Measurements from ENCODE around the gene WASF2. TPM values are rescaled to one million over a fixed set of nuclear protein-coding genes. Genes with fewer than 3 reads are reported as not detected.

The WASF2 gene
- total RNA-seq, 5 donors from 2014 or later (not counting 1 experiment from before 2014, with no cell fraction given): 145 to 161 (median 156) TPM

DNA sequence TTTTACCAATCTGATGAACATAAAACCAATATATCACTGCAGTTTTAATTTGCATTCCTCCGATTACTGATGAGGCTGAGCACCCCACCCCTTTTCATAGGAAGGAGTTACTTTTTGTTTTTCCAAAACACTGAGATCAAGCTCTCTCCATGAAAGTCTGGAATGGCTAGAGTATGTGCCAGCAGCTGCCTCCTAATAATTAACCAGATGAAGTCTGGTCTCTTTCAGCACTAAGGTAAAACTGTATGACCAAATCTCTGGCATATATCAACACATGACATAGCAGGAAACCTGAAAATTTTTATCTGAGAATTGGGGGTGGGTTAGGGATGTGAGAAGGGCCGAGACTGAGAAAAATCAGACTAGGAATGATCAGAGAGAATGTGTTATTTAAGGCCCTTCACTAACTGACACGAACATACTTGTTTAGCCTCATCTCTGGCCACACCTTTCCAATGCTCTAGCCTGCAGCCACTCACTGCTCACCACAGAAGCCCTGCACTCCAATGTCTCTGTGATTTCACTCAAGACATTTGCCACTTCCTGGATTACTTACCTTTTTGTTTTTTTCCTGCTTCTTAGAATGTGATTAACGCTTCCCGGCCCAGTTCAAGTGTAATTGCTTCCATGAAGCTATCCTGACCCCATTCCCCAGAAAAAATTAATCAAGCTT is 34.7 kb downstream of the WASF2 start:
- H3K4me1 ChIP-seq (ENCODE audit: control insufficient read depth in 1 of 2, extremely low read depth in 1 of 2, insufficient read depth in 2 of 2, low read length in 2 of 2): peaks cover 37 to 42% of the 10 kb centered on the region in 2 experiments
- Mint-ChIP-seq H3K36me3 (no peaks in the 10 kb centered on the region), H3K4me1 (peaks cover 50 to 60% (median 56%) of the 10 kb centered on the region in 3 donors), H3K4me3 (peak overlapping the region; percentile 25 to 72 (median 28)), H3K27me3 (no peaks in the 10 kb centered on the region), H3K27ac (peak overlapping the region; percentile 78 to 79), H3K9me3 (no peaks in the 10 kb centered on the region)
- ChIA-PET POLR2A (interaction anchor here in 1 of 2 donors (0.6 kb wide), 1 partner anchor 298 kb away, joined by 3 read pairs; no protein-coding TSS in a partner anchor), CTCF (interaction anchor here (0.5 to 0.7 kb wide), 3 partner anchors 70 to 184 kb away, joined by 3 read pairs; no protein-coding TSS in a partner anchor)
- peak overlapping the region; percentile 46 for H3K27ac ChIP-seq (ENCODE audit: low read length)
- peak; percentile 87 to 91 (median 88) for ATAC-seq (replicated peaks in 1 of 4)
- no peaks in the 10 kb centered on the region for H3K36me3 ChIP-seq (ENCODE audit: control insufficient read depth in 2 of 2, extremely low read depth in 1 of 2, insufficient read depth in 1 of 2, low read length in 1 of 2)
- no peak overlapping the region for H3K4me3 ChIP-seq (ENCODE audit: control insufficient read depth in 1 of 2, extremely low read depth in 1 of 2, low read length in 1 of 2)
- peak in 15 of 35 experiments; percentile 4 to 52 (median 11) for DNase-seq
- 50% methylated on average over 2 of the region's 5 CpGs for WGBS (ENCODE audit: insufficient coverage)
- no peaks in the 10 kb centered on the region for H3K27me3 ChIP-seq (replicated peaks in 1 of 2; ENCODE audit: control insufficient read depth in 2 of 2, extremely low read depth in 1 of 2, insufficient read depth in 2 of 2, low read length in 1 of 2)
- H3K9me3 ChIP-seq: no peaks in the 10 kb centered on the region

DNA sequence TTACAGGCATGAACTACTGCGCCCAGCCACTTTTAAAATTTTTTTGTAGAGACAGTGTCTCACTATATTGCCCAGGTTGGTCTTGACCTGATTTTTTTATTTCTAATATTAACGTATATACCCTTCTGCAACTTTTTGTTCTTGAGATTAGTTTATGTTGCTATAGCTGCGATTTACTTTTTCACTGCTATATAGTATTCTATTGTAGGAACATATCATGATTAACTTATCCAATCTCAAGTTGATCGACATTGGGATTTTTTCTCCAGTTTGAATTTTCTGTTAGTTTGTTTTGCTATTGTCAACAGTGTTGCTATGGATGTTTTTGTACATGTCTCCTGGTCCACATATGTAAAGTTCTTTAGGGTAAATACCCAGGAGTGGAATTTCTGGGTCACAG is 35.4 kb downstream of the WASF2 start:
- peaks cover 46 to 56% (median 50%) of the 10 kb centered on the region in 3 donors for H3K4me1 Mint-ChIP-seq
- peak overlapping the region in 2 of 3 donors; percentile 25 to 72 for H3K4me3 Mint-ChIP-seq
- no peaks in the 10 kb centered on the region for H3K27me3 Mint-ChIP-seq
- no peaks in the 10 kb centered on the region for H3K9me3 Mint-ChIP-seq
- Histone ChIP-seq H3K27ac (ENCODE audit: low read length) (no peak overlapping the region), H3K4me1 (ENCODE audit: control insufficient read depth in 1 of 2, extremely low read depth in 1 of 2, insufficient read depth in 2 of 2, low read length in 2 of 2) (peaks cover 37 to 40% of the 10 kb centered on the region in 2 experiments), H3K9me3 (no peaks in the 10 kb centered on the region), H3K36me3 (ENCODE audit: control insufficient read depth in 2 of 2, extremely low read depth in 1 of 2, insufficient read depth in 1 of 2, low read length in 1 of 2) (peaks cover 0 to under 1% of the 10 kb centered on the region in 2 donors), H3K27me3 (replicated peaks in 1 of 2; ENCODE audit: control insufficient read depth in 2 of 2, extremely low read depth in 1 of 2, insufficient read depth in 2 of 2, low read length in 1 of 2) (no peaks in the 10 kb centered on the region), H3K4me3 (ENCODE audit: control insufficient read depth in 1 of 2, extremely low read depth in 1 of 2, low read length in 1 of 2) (no peak overlapping the region)
- ChIA-PET CTCF (interaction anchor here in 1 of 2 donors (0.7 to 1.4 kb wide), 2 partner anchors 16 to 24 kb away, joined by 3 to 5 read pairs; no protein-coding TSS in a partner anchor), POLR2A (no interaction called here)
- ATAC-seq (replicated peaks in 1 of 4): no peak
- peak overlapping the region; percentile 78 to 79 for H3K27ac Mint-ChIP-seq
- no peak for DNase-seq
- no CpG with 5 or more reads among the region's 4 CpGs for WGBS (ENCODE audit: insufficient coverage)
- no peaks in the 10 kb centered on the region for H3K36me3 Mint-ChIP-seq

DNA sequence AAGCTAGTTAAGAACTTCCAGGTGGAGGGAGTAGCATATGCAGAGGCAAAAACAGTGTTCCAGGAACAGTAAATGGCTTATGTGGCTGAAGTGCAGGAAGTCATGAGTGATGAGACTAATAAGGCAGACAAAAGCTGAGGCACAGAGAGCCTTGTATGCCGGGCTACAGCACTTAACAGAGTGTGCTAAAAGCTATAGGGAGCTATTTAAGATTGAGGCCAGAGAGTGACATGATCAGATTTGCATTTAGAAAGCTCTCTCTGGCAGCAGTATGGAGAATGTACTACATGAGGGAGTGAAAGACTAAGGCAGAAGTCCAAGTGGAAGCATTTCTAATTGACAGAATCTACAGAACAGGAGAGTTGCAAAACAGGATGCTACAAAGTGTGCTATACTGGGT is 38.6 kb downstream of the WASF2 start:
- DNase-seq (no peak), ATAC-seq (replicated peaks in 1 of 4) (no peak)
- no peak overlapping the region for H3K4me3 ChIP-seq (ENCODE audit: control insufficient read depth in 1 of 2, extremely low read depth in 1 of 2, low read length in 1 of 2)
- CTCF ChIA-PET: interaction anchor here in 1 of 2 donors (0.6 to 1.0 kb wide), 3 partner anchors 9 to 40 kb away, joined by 3 to 8 read pairs (median 4); no protein-coding TSS in a partner anchor
- Mint-ChIP-seq H3K4me3 (peak overlapping the region in 1 of 3 donors; percentile 23), H3K27ac (peak overlapping the region; percentile 29 to 54), H3K36me3 (peaks cover 16% of the 10 kb centered on the region), H3K4me1 (peaks cover 52 to 70% (median 68%) of the 10 kb centered on the region in 3 donors), H3K9me3 (no peaks in the 10 kb centered on the region), H3K27me3 (no peaks in the 10 kb centered on the region)
- POLR2A ChIA-PET: interaction anchor here in 1 of 2 donors (0.6 kb wide), 1 partner anchor 46 kb away, joined by 5 read pairs; no protein-coding TSS in a partner anchor
- peaks cover 36 to 40% of the 10 kb centered on the region in 2 experiments for H3K4me1 ChIP-seq (ENCODE audit: control insufficient read depth in 1 of 2, extremely low read depth in 1 of 2, insufficient read depth in 2 of 2, low read length in 2 of 2)
- no peak overlapping the region for H3K27ac ChIP-seq (ENCODE audit: low read length)
- no peaks in the 10 kb centered on the region for H3K27me3 ChIP-seq (replicated peaks in 1 of 2; ENCODE audit: control insufficient read depth in 2 of 2, extremely low read depth in 1 of 2, insufficient read depth in 2 of 2, low read length in 1 of 2)
- no peaks in the 10 kb centered on the region for H3K9me3 ChIP-seq
- peaks cover 0 to 14% of the 10 kb centered on the region in 2 donors for H3K36me3 ChIP-seq (ENCODE audit: control insufficient read depth in 2 of 2, extremely low read depth in 1 of 2, insufficient read depth in 1 of 2, low read length in 1 of 2)
- WGBS (ENCODE audit: insufficient coverage): 86% methylated on average over 1 of the region's 1 CpG

DNA sequence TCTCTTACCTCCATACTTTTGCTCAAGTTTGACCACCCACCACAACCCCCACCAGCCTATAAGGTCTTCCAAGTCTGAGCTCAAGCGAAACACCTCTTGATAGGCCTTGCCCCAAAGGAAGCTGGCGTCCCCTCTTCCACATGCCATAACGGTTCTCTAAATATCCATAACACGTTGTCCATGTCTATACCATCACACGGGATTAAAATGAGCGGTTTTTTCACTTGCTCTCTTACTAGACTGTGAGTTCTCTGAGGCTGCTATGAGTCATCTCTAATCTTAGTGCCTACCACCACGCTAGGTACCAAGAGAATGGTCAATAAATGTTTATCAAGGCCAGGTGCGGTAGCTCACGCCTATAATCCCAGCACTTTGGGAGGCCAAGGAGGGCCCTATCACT is 41.0 kb downstream of the WASF2 start:
- Histone ChIP-seq H3K4me3 (ENCODE audit: control insufficient read depth in 1 of 2, extremely low read depth in 1 of 2, low read length in 1 of 2) (no peak overlapping the region), H3K27me3 (replicated peaks in 1 of 2; ENCODE audit: control insufficient read depth in 2 of 2, extremely low read depth in 1 of 2, insufficient read depth in 2 of 2, low read length in 1 of 2) (no peaks in the 10 kb centered on the region), H3K9me3 (no peaks in the 10 kb centered on the region), H3K4me1 (ENCODE audit: control insufficient read depth in 1 of 2, extremely low read depth in 1 of 2, insufficient read depth in 2 of 2, low read length in 2 of 2) (peaks cover 24 to 29% of the 10 kb centered on the region in 2 experiments), H3K36me3 (ENCODE audit: control insufficient read depth in 2 of 2, extremely low read depth in 1 of 2, insufficient read depth in 1 of 2, low read length in 1 of 2) (peaks cover 0 to 14% of the 10 kb centered on the region in 2 donors), H3K27ac (ENCODE audit: low read length) (no peak overlapping the region)
- peaks cover 49 to 68% (median 68%) of the 10 kb centered on the region in 3 donors for H3K4me1 Mint-ChIP-seq
- H3K4me3 Mint-ChIP-seq: no peak overlapping the region
- H3K36me3 Mint-ChIP-seq: peaks cover 16% of the 10 kb centered on the region
- ChIA-PET POLR2A (no interaction called here), CTCF (interaction anchor here in 1 of 2 donors (1.1 kb wide), 1 partner anchor 19 kb away, joined by 3 read pairs; no protein-coding TSS in a partner anchor)
- 85% methylated on average over 9 of the region's 9 CpGs for WGBS (ENCODE audit: insufficient coverage)
- H3K27ac Mint-ChIP-seq: no peak overlapping the region
- no peaks in the 10 kb centered on the region for H3K27me3 Mint-ChIP-seq
- ATAC-seq (replicated peaks in 1 of 4) (no peak), DNase-seq (no peak)
- H3K9me3 Mint-ChIP-seq: no peaks in the 10 kb centered on the region

DNA sequence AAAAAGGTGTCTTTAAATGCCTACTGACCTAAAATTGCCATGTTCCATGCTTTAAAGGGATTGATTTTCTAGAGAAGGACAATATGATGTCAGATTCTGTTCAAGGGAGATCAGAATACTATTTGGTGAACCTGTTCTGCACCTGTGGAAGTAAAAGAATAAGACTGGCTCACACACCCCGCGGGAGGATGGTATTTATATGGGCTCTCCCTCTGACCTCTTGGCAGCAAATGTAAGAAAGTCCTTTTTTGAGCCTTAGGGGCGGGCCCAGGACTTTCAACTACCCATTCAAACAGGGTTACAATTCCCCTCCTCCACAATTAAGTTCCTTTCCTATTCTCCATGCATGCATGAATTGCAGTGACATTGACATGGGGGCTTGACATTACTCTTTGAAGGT is 42.1 kb downstream of the WASF2 start:
- no CpG with 5 or more reads among the region's 3 CpGs for WGBS (ENCODE audit: insufficient coverage)
- Mint-ChIP-seq H3K9me3 (no peaks in the 10 kb centered on the region), H3K27ac (peak overlapping the region in 1 of 2 donors; percentile 48), H3K27me3 (no peaks in the 10 kb centered on the region), H3K36me3 (peaks cover 16% of the 10 kb centered on the region), H3K4me1 (peaks cover 46 to 63% (median 63%) of the 10 kb centered on the region in 3 donors), H3K4me3 (no peak overlapping the region)
- ChIA-PET POLR2A (no interaction called here), CTCF (interaction anchor here in 1 of 2 donors (0.7 kb wide), 1 partner anchor 205 kb away, joined by 5 read pairs; no protein-coding TSS in a partner anchor)
- peaks cover 18 to 25% of the 10 kb centered on the region in 2 experiments for H3K4me1 ChIP-seq (ENCODE audit: control insufficient read depth in 1 of 2, extremely low read depth in 1 of 2, insufficient read depth in 2 of 2, low read length in 2 of 2)
- ATAC-seq (replicated peaks in 1 of 4) (no peak), DNase-seq (no peak)
- no peaks in the 10 kb centered on the region for H3K27me3 ChIP-seq (replicated peaks in 1 of 2; ENCODE audit: control insufficient read depth in 2 of 2, extremely low read depth in 1 of 2, insufficient read depth in 2 of 2, low read length in 1 of 2)
- no peaks in the 10 kb centered on the region for H3K9me3 ChIP-seq
- no peak overlapping the region for H3K27ac ChIP-seq (ENCODE audit: low read length)
- H3K4me3 ChIP-seq (ENCODE audit: control insufficient read depth in 1 of 2, extremely low read depth in 1 of 2, low read length in 1 of 2): no peak overlapping the region
- H3K36me3 ChIP-seq (ENCODE audit: control insufficient read depth in 2 of 2, extremely low read depth in 1 of 2, insufficient read depth in 1 of 2, low read length in 1 of 2): peaks cover 0 to 14% of the 10 kb centered on the region in 2 donors

DNA sequence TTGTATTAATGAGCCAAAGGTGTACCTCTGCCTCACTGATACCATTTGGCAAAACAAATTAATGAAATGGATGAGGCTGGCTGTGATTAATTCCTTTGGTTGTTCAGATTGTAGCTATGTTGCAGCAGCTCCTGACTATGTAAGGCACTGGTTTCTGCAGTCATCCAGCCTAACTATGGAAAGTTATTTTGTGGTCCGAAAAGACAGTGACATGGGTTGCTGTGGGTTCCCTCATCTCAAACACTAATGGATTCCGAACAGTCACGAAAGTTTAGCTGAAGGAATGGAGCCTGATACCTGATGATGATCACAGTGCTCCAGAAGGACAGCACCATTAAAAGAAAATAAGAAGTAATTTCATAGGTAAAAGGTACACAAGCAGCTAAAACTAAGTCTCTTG is 42.6 kb downstream of the WASF2 start:
- ATAC-seq (replicated peaks in 1 of 4): no peak
- Mint-ChIP-seq H3K27me3 (no peaks in the 10 kb centered on the region), H3K9me3 (no peaks in the 10 kb centered on the region), H3K4me3 (no peak overlapping the region), H3K4me1 (peaks cover 46 to 63% (median 63%) of the 10 kb centered on the region in 3 donors), H3K36me3 (peaks cover 16% of the 10 kb centered on the region), H3K27ac (peak overlapping the region in 1 of 2 donors; percentile 6)
- ChIA-PET POLR2A (interaction anchor here in 1 of 2 donors (0.7 kb wide), 1 partner anchor 18 kb away, joined by 4 read pairs; no protein-coding TSS in a partner anchor), CTCF (interaction anchor here in 1 of 2 donors (1.4 kb wide), 1 partner anchor 32 kb away, joined by 7 read pairs; no protein-coding TSS in a partner anchor)
- H3K4me1 ChIP-seq (ENCODE audit: control insufficient read depth in 1 of 2, extremely low read depth in 1 of 2, insufficient read depth in 2 of 2, low read length in 2 of 2): peaks cover 19 to 25% of the 10 kb centered on the region in 2 experiments
- H3K27ac ChIP-seq (ENCODE audit: low read length): no peak overlapping the region
- DNase-seq: no peak
- no peaks in the 10 kb centered on the region for H3K9me3 ChIP-seq
- H3K36me3 ChIP-seq (ENCODE audit: control insufficient read depth in 2 of 2, extremely low read depth in 1 of 2, insufficient read depth in 1 of 2, low read length in 1 of 2): peaks cover 0 to 16% of the 10 kb centered on the region in 2 donors
- H3K4me3 ChIP-seq (ENCODE audit: control insufficient read depth in 1 of 2, extremely low read depth in 1 of 2, low read length in 1 of 2): no peak overlapping the region
- no peaks in the 10 kb centered on the region for H3K27me3 ChIP-seq (replicated peaks in 1 of 2; ENCODE audit: control insufficient read depth in 2 of 2, extremely low read depth in 1 of 2, insufficient read depth in 2 of 2, low read length in 1 of 2)
- WGBS (ENCODE audit: insufficient coverage): 85% methylated on average over 2 of the region's 3 CpGs
